Activated naive CD8-positive, alpha-beta T cell treated with anti-CD3 and anti-CD28 coated beads, Interleukin-2, amount 10 ng/mL, durations not matched to agents 7 days and 5 days (primary cell): ENCODE results near the gene VEGFA. TPM values are rescaled to one million over a fixed set of nuclear protein-coding genes. Genes with fewer than 3 reads are reported as not detected.
A peak's percentile ranks its signal among the peaks of the same experiment; 100 is the strongest.

Experiments
- ATAC-seq: fragments of 150-1000 bp; cut with Tn5 transposase; one replicate; pipeline ENCODE4 v1.10.0; 2021; ENCODE audit warnings: low read depth, moderate library complexity
- POLR2A ChIA-PET: fragments of 350-600 bp; sonication (Branson Sonifier 250); formaldehyde crosslinking; loops from one replicate; lab custom pipeline; 2021; ENCODE audit warnings: antibody characterized with exemption; lab: Charles Lee
- DNase-seq: peaks from one replicate; pipeline ENCODE4 v3.0.0; 2021
- H3K27ac Mint-ChIP-seq: one replicate; pipeline ENCODE4 v1.8.0; 2022; ENCODE audit warnings: mild to moderate bottlenecking, mixed read lengths
- H3K27me3 Mint-ChIP-seq: one replicate; pipeline ENCODE4 v1.8.0; 2022; ENCODE audit warnings: mild to moderate bottlenecking, moderate library complexity, mixed read lengths
- H3K36me3 Mint-ChIP-seq: one replicate; pipeline ENCODE4 v1.8.0; 2021; ENCODE audit warnings: mild to moderate bottlenecking, mixed read lengths
- H3K4me1 Mint-ChIP-seq: one replicate; pipeline ENCODE4 v1.8.0; 2021; ENCODE audit warnings: mixed read lengths
- H3K4me3 Mint-ChIP-seq: one replicate; pipeline ENCODE4 v1.8.0; 2022; ENCODE audit warnings: mild to moderate bottlenecking, moderate library complexity, mixed read lengths
- H3K9me3 Mint-ChIP-seq: one replicate; pipeline ENCODE4 v1.8.0; 2021; ENCODE audit warnings: mixed read lengths
- total RNA-seq, 2 experiments: library from RNA; stranded (reverse); gene quantifications; one replicate each; pipeline ENCODE4 v1.2.3, GENCODE V29; 2021

VEGFA gene
- total RNA-seq, 2 experiments from 2014 or later: 33.6 to 39.5 TPM

DNA sequence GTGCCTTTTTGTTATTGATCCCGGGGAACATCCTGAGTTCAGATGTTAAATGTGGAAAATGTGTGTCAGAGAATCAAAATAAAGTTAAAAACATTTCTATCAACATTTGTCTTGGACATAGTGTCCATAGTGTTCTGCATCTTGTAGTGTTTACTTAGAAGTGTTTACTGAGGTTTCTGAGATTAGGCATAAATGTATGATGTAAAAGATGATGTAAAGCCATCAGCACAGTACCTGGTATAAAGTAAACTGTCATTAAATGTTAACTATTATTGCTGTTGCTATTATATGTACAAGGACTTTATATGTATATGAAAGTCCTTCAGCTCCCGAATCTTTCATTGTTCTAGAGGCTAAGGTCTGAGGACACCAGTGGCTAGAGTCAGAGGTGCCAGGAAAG, 28.2 kb upstream of the VEGFA start:
- POLR2A ChIA-PET: no interaction called here
- ATAC-seq: no peak
- Mint-ChIP-seq H3K27me3 (peaks cover 11% of the 10 kb centered on the region), H3K9me3 (no peaks in the 10 kb centered on the region), H3K36me3 (no peaks in the 10 kb centered on the region), H3K4me1 (peaks cover 1% of the 10 kb centered on the region), H3K27ac (no peak overlapping the region), H3K4me3 (no peak overlapping the region)
- no peak for DNase-seq

GRCh38 chr6:43742285-43742684, 27.7 kb upstream of the VEGFA start:
- no peaks in the 10 kb centered on the region for H3K9me3 Mint-ChIP-seq
- H3K4me1 Mint-ChIP-seq: peaks cover 1% of the 10 kb centered on the region
- POLR2A ChIA-PET: no interaction called here
- no peaks in the 10 kb centered on the region for H3K36me3 Mint-ChIP-seq
- peaks cover 11% of the 10 kb centered on the region for H3K27me3 Mint-ChIP-seq
- H3K4me3 Mint-ChIP-seq: no peak overlapping the region
- DNase-seq: peak; percentile 17
- no peak overlapping the region for H3K27ac Mint-ChIP-seq
- ATAC-seq: no peak

GRCh38 chr6:43742931-43743632, 26.9 kb upstream of the VEGFA start:
- no peaks in the 10 kb centered on the region for H3K36me3 Mint-ChIP-seq
- peaks cover 1% of the 10 kb centered on the region for H3K4me1 Mint-ChIP-seq
- no peak overlapping the region for H3K27ac Mint-ChIP-seq
- DNase-seq (peak; percentile 6), ATAC-seq (no peak)
- H3K9me3 Mint-ChIP-seq: no peaks in the 10 kb centered on the region
- H3K27me3 Mint-ChIP-seq: peaks cover 17% of the 10 kb centered on the region
- no peak overlapping the region for H3K4me3 Mint-ChIP-seq
- POLR2A ChIA-PET: no interaction called here

DNA sequence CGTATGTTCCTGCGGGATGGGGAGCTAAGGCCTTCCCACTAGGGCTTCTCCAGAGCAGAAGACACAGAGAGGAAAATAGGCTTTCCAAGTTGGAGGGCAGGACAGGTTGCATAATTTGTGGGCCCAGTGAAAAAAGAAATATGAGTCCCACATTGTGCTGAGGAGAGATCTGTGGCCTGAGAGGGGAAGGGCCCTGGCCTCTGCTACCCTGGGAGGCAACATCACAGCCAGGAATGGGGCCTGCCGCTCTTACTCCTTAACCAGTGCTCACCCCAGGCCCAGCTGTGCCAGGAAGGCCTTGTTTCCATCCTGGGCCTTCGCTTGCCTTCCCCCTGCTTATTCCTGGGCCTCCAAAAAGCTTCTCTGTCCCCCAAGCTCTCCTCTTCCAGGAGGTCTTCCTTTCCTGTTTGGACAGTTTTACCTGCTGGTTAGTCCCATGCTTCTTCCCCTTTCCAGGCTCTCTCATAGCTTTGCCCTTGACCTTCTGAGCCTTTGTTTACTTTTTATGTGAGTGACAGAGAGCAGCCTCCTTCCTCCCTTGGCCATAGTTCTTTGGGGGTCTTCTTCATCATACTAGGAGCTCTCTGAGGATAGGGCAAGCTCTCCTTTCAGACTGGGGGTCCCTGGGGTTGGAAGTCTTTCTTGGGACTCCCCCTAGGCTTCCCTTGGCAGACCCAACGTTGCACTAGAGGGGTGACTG, 26.2 kb upstream of the VEGFA start:
- POLR2A ChIA-PET: no interaction called here
- no peaks in the 10 kb centered on the region for H3K4me1 Mint-ChIP-seq

GRCh38 chr6:43744491-43744890, 25.5 kb upstream of the VEGFA start:
- Mint-ChIP-seq H3K27ac (no peak overlapping the region), H3K36me3 (no peaks in the 10 kb centered on the region), H3K4me1 (no peaks in the 10 kb centered on the region), H3K9me3 (no peaks in the 10 kb centered on the region), H3K4me3 (no peak overlapping the region), H3K27me3 (peaks cover 23% of the 10 kb centered on the region)
- ATAC-seq: no peak
- POLR2A ChIA-PET: no interaction called here
- DNase-seq: peak; percentile 11

More for the DNA sequence above, 26.2 kb upstream of the VEGFA start:
- Mint-ChIP-seq H3K27me3 (peaks cover 23% of the 10 kb centered on the region), H3K9me3 (no peaks in the 10 kb centered on the region), H3K27ac (no peak overlapping the region), H3K36me3 (no peaks in the 10 kb centered on the region), H3K4me3 (no peak overlapping the region)
- peak; percentile 3 for DNase-seq
- ATAC-seq: no peak

- Mint-ChIP-seq H3K36me3 (no peaks in the 10 kb centered on the region), H3K27me3 (peaks cover 23% of the 10 kb centered on the region), H3K9me3 (no peaks in the 10 kb centered on the region), H3K4me3 (no peak overlapping the region), H3K27ac (no peak overlapping the region), H3K4me1 (no peaks in the 10 kb centered on the region)
- POLR2A ChIA-PET: no interaction called here
- DNase-seq (peak; percentile 15), ATAC-seq (no peak)
Observed at GRCh38 chr6:43744931-43745727, 24.9 kb upstream of the VEGFA start.

DNA sequence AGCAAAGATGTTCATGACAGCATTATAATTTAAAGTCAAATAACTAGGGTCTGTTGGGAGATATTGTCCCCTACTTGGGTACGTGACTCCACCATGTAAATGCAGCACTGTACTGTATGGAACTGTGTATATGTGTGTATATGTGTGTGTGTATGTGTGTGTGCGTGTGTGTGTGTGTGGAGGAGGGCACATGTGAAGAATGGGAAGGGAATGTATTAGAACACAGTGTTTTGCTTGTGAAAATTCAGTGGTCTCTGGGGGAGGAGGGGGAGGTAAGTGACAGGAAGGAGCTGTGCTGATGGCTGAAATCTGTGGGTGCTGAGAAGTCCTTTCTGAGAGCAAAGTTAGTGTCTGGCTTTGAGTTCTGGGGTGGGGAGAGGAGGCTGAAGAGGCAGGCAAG, 23.9 kb upstream of the VEGFA start:
- Mint-ChIP-seq H3K4me1 (no peaks in the 10 kb centered on the region), H3K27me3 (peaks cover 19% of the 10 kb centered on the region), H3K36me3 (no peaks in the 10 kb centered on the region), H3K9me3 (no peaks in the 10 kb centered on the region), H3K27ac (no peak overlapping the region), H3K4me3 (no peak overlapping the region)
- POLR2A ChIA-PET: no interaction called here
- DNase-seq: no peak
- ATAC-seq: no peak

DNA sequence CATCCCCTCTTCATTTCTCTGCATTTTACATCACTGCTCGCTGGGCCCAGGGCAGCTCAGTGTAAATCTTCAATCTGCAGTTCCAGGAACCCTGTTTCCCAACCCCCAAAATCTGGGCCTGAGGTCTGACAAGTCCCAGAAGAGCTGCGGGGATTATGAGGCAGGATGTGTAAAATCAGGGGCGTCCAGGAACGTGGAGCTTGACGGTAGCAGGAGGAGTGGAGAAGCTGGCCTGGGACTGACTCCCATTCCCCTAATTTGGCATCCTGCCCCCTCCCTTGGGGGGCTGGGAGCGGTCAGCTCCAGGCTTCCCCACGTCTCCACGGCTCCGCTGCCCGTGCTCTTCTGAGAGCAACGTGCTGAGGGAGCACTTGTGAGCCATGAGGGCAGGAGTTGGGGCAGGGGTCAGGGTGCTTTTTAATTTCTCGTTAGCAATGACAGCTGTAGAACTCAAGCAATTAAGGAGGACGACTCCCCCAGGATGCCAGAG, 23.4 kb upstream of the VEGFA start:
- Mint-ChIP-seq H3K27me3 (peaks cover 19% of the 10 kb centered on the region), H3K27ac (no peak overlapping the region), H3K36me3 (no peaks in the 10 kb centered on the region), H3K4me1 (no peaks in the 10 kb centered on the region), H3K9me3 (no peaks in the 10 kb centered on the region), H3K4me3 (no peak overlapping the region)
- POLR2A ChIA-PET: no interaction called here
- ATAC-seq: no peak
- peak; percentile 12 for DNase-seq

GRCh38 chr6:43747784-43748183, 22.2 kb upstream of the VEGFA start:
- POLR2A ChIA-PET: interaction anchor here (0.7 to 1.3 kb wide), 2 partner anchors 23 to 333 kb away, joined by 4 to 6 read pairs; no protein-coding TSS in a partner anchor
- DNase-seq: peak; percentile 4
- H3K9me3 Mint-ChIP-seq: no peaks in the 10 kb centered on the region
- no peak for ATAC-seq
- no peak overlapping the region for H3K4me3 Mint-ChIP-seq
- H3K27me3 Mint-ChIP-seq: peaks cover 19% of the 10 kb centered on the region
- H3K27ac Mint-ChIP-seq: no peak overlapping the region
- no peaks in the 10 kb centered on the region for H3K4me1 Mint-ChIP-seq
- H3K36me3 Mint-ChIP-seq: no peaks in the 10 kb centered on the region

- H3K36me3 Mint-ChIP-seq: no peaks in the 10 kb centered on the region
- no peaks in the 10 kb centered on the region for H3K4me1 Mint-ChIP-seq
- POLR2A ChIA-PET: interaction anchor here (1.1 to 1.3 kb wide), 2 partner anchors 24 to 81 kb away, joined by 3 to 4 read pairs; no protein-coding TSS in a partner anchor
- no peaks in the 10 kb centered on the region for H3K9me3 Mint-ChIP-seq
- no peak for ATAC-seq
- H3K4me3 Mint-ChIP-seq: no peak overlapping the region
- no peak for DNase-seq
- H3K27ac Mint-ChIP-seq: no peak overlapping the region
- peaks cover 19% of the 10 kb centered on the region for H3K27me3 Mint-ChIP-seq
Observed at GRCh38 chr6:43748765-43749164, 21.2 kb upstream of the VEGFA start.

DNA sequence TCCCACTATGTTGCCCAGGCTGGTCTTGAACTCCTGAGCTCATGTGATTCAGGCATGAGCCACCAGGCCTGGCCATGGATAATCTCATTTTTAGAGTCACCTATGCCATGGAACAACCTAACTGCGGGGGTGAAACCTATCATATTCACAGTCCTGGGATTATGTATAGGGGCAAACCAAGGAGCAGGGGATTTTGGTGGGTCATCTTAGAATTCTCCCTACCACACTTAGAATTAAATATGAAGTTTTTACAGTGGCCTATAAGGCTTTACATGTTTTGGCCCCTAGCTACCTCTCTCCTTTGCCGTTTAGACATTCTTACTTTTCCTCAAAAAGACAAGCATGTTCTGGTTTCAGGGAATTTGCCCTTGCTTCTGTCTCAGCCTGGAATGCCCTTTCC, 20.6 kb upstream of the VEGFA start:
- H3K4me1 Mint-ChIP-seq: no peaks in the 10 kb centered on the region
- H3K27ac Mint-ChIP-seq: no peak overlapping the region
- no peak overlapping the region for H3K4me3 Mint-ChIP-seq
- H3K36me3 Mint-ChIP-seq: no peaks in the 10 kb centered on the region
- no peaks in the 10 kb centered on the region for H3K9me3 Mint-ChIP-seq
- DNase-seq (no peak), ATAC-seq (no peak)
- POLR2A ChIA-PET: interaction anchor here (1.1 kb wide), 1 partner anchor 82 kb away, joined by 3 read pairs; no protein-coding TSS in a partner anchor
- H3K27me3 Mint-ChIP-seq: peaks cover 19% of the 10 kb centered on the region

GRCh38 chr6:43750622-43751021, 19.4 kb upstream of the VEGFA start:
- peaks cover 21% of the 10 kb centered on the region for H3K27me3 Mint-ChIP-seq
- H3K27ac Mint-ChIP-seq: no peak overlapping the region
- no peak overlapping the region for H3K4me3 Mint-ChIP-seq
- no peaks in the 10 kb centered on the region for H3K36me3 Mint-ChIP-seq
- no peak for DNase-seq
- H3K4me1 Mint-ChIP-seq: no peaks in the 10 kb centered on the region
- POLR2A ChIA-PET: no interaction called here
- no peaks in the 10 kb centered on the region for H3K9me3 Mint-ChIP-seq
- ATAC-seq: no peak

DNA sequence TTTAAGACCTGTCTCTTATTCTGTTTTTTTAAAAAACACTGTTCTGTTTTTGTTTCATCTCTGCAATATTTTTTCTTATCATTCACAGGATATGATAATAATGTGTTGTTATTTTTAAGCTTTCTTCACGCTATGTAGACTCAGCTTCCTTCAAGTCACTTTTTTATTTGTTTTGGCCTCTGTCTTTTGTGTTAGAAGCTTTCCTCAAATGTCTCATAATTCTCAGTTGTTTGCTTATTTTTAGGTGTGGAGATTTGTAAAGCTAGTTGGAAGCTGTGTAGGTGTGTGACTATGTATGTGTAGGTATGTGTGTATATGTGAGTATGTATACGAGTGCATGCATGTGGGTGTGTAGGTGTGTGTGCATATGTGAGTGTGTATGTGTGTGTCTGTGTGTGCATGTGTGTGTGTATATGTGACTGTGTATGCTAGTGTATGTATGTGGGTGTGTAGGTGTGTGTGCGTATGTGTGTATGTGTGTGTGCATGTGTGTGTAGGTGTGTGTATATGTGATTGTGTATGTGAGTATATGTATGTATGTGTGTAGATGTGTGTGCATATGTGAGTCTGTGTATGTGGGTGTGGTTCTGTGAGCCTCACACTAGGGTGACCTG, 16.3 kb upstream of the VEGFA start:
- no peaks in the 10 kb centered on the region for H3K4me1 Mint-ChIP-seq
- H3K36me3 Mint-ChIP-seq: no peaks in the 10 kb centered on the region
- H3K27me3 Mint-ChIP-seq: peaks cover 3% of the 10 kb centered on the region
- no peak for ATAC-seq
- no peaks in the 10 kb centered on the region for H3K9me3 Mint-ChIP-seq
- H3K27ac Mint-ChIP-seq: no peak overlapping the region
- H3K4me3 Mint-ChIP-seq: no peak overlapping the region
- no peak for DNase-seq
- POLR2A ChIA-PET: no interaction called here
